HepG2 (cell line): ENCODE results near the gene ATP9A. TPM values are rescaled to one million over a fixed set of nuclear protein-coding genes. Genes with fewer than 3 reads are reported as not detected.

Source experiments
- AGO1 ChIP-seq: fragments of 200-400 bp; formaldehyde crosslinking; IDR thresholded peaks from 2 replicates; pipeline ENCODE4 v1.6.1; 2017; ENCODE audit warnings: mild to moderate bottlenecking, low read depth, low read length, moderate library complexity; ENCODE audit not compliant: poor library complexity, severe bottlenecking
- BORCS8-MEF2B ChIP-seq: sonication (generic); formaldehyde crosslinking; IDR thresholded peaks from 2 replicates; pipeline ENCODE4 v1.8.0; 2022; ENCODE audit warnings: mild to moderate bottlenecking, missing genetic modification reagents
- DNMT3B ChIP-seq: conservative IDR thresholded peaks from 2 replicates; pipeline ENCODE4 v1.6.1; 2016; ENCODE audit warnings: missing biosample characterization, control low read depth
- DPF2 ChIP-seq: sonication (generic); formaldehyde crosslinking; IDR thresholded peaks from 2 replicates; pipeline ENCODE4 v1.4.0; 2020; ENCODE audit warnings: mild to moderate bottlenecking, low read depth, missing genetic modification reagents, borderline replicate concordance
- ETV6 ChIP-seq: sonication (generic); formaldehyde crosslinking; conservative IDR thresholded peaks from 2 replicates; pipeline ENCODE4 v1.4.0; 2020; ENCODE audit warnings: missing genetic modification reagents
- KMT2B ChIP-seq: IDR thresholded peaks from 2 replicates; pipeline ENCODE4 v1.6.1; 2016; ENCODE audit warnings: missing genetic modification reagents, missing compliant biosample characterization
- PREB ChIP-seq: sonication (generic); formaldehyde crosslinking; IDR thresholded peaks from 2 replicates; pipeline ENCODE4 v1.4.0; 2020; ENCODE audit warnings: missing genetic modification reagents
- RARG ChIP-seq: sonication (generic); formaldehyde crosslinking; IDR thresholded peaks from 2 replicates; pipeline ENCODE4 v1.4.0; 2020; ENCODE audit warnings: low read depth, mild to moderate bottlenecking, missing genetic modification reagents
- TSC22D2 ChIP-seq: sonication (generic); formaldehyde crosslinking; IDR thresholded peaks from 2 replicates; pipeline ENCODE4 v1.5.1; 2020; ENCODE audit warnings: missing genetic modification reagents, mild to moderate bottlenecking, borderline replicate concordance
- ZBTB40 ChIP-seq, 2 experiments: fragments of 450-650 bp in 1 of 2; sonication (generic) in 1 of 2; formaldehyde crosslinking in 1 of 2; IDR thresholded peaks; 2 replicates each; pipeline versions ENCODE4 v1.6.1 to v1.8.0; 2016 to 2022; ENCODE audit warnings: antibody characterized with exemption in 1 of 2, mild to moderate bottlenecking in 1 of 2, missing genetic modification reagents in 1 of 2
- ZBTB43 ChIP-seq: sonication (generic); formaldehyde crosslinking; conservative IDR thresholded peaks from 2 replicates; pipeline ENCODE4 v1.4.0; 2020; ENCODE audit warnings: missing genetic modification reagents
- ZFAT ChIP-seq: sonication (generic); formaldehyde crosslinking; conservative IDR thresholded peaks from 2 replicates; pipeline ENCODE4 v1.8.1; 2023; ENCODE audit warnings: missing genetic modification reagents, inconsistent platforms
- ZIK1 ChIP-seq: sonication (generic); formaldehyde crosslinking; IDR thresholded peaks from 2 replicates; pipeline ENCODE4 v1.5.0; 2020; ENCODE audit warnings: mild to moderate bottlenecking, low read depth, missing genetic modification reagents, borderline replicate concordance
- ZNF253 ChIP-seq: sonication (generic); formaldehyde crosslinking; IDR thresholded peaks from 2 replicates; pipeline ENCODE4 v1.8.0; 2022; ENCODE audit warnings: mild to moderate bottlenecking, missing genetic modification reagents, borderline replicate concordance
- ZNF781 ChIP-seq: sonication (generic); formaldehyde crosslinking; IDR thresholded peaks from 2 replicates; pipeline ENCODE4 v1.5.1; 2020; ENCODE audit warnings: borderline replicate concordance, mild to moderate bottlenecking, missing genetic modification reagents; ENCODE audit errors: not compliant biosample characterization
- ZNF850 ChIP-seq: sonication (generic); formaldehyde crosslinking; conservative IDR thresholded peaks from 2 replicates; pipeline ENCODE4 v1.9.0; 2021; ENCODE audit warnings: mild to moderate bottlenecking, missing genetic modification reagents
- ZSCAN9 ChIP-seq: IDR thresholded peaks from 2 replicates; pipeline ENCODE4 v1.6.1; 2016; ENCODE audit warnings: borderline replicate concordance
- polyA plus RNA-seq, 8 experiments: library from polyadenylated mRNA; depleted of rRNA in 3 of 8; stranded (reverse) in 7 of 8; unstranded in 1 of 8; fragments of >200 nt; fragmentation: Illumina TruSeq in 4 of 8; extraction: Trizol in 4 of 8; gene quantifications; 2 replicates each; pipeline versions ENCODE4 v1.2.1 to v1.2.3, GENCODE V29; 2011 to 2016; ENCODE audit warnings: low read depth in 4 of 8, missing spikeins in 1 of 8, mixed read lengths in 1 of 8; ENCODE audit not compliant: insufficient read depth in 1 of 8
- total RNA-seq, 5 experiments: library from RNA; depleted of rRNA; stranded (reverse); fragments of >200 nt; fragmentation: Illumina TruSeq; extraction: Trizol; gene quantifications; 2 replicates each; pipeline ENCODE4 v1.2.3, GENCODE V29; 2016; ENCODE audit warnings: low read depth in 1 of 5

The ATP9A gene
- total and polyA plus RNA-seq, 2 of the 13 experiments (the other 11 are each of a cell fraction or from before 2014, with no cell fraction given): 11.8 to 18.5 TPM

GRCh38 chr20:51562027-51562331 is 206.2 kb downstream of the ATP9A start (continued):
- no peak for TF ChIP-seq ZFAT (CRISPR knock-in tag)
- TF ChIP-seq ZBTB43: no peak
- TF ChIP-seq ZSCAN9: no peak
- no peak for TF ChIP-seq ETV6 (CRISPR knock-in tag)
- TF ChIP-seq RARG: no peak
- TF ChIP-seq ZNF253 (CRISPR knock-in tag): no peak
- TF ChIP-seq PREB (CRISPR knock-in tag): no peak
- TF ChIP-seq KMT2B (CRISPR knock-in tag): no peak
- no peak for TF ChIP-seq DNMT3B (CRISPR knock-in tag)
- TF ChIP-seq BORCS8-MEF2B: no peak
- no peak for TF ChIP-seq DPF2 (CRISPR knock-in tag)
- no peak for TF ChIP-seq ZBTB40 (IDR thresholded peaks at IDR 0.05)
- no peak for TF ChIP-seq ZBTB40 (CRISPR knock-in tag; IDR thresholded peaks at IDR 0.05)
- no peak for TF ChIP-seq AGO1
- TF ChIP-seq ZNF781 (CRISPR knock-in tag): no peak
- no peak for TF ChIP-seq ZNF850 (CRISPR knock-in tag)
- TF ChIP-seq TSC22D2 (CRISPR knock-in tag): no peak
- TF ChIP-seq ZIK1 (CRISPR knock-in tag): no peak
